ENCODE results near the gene ZCCHC24.

ZCCHC24 gene

DNA sequence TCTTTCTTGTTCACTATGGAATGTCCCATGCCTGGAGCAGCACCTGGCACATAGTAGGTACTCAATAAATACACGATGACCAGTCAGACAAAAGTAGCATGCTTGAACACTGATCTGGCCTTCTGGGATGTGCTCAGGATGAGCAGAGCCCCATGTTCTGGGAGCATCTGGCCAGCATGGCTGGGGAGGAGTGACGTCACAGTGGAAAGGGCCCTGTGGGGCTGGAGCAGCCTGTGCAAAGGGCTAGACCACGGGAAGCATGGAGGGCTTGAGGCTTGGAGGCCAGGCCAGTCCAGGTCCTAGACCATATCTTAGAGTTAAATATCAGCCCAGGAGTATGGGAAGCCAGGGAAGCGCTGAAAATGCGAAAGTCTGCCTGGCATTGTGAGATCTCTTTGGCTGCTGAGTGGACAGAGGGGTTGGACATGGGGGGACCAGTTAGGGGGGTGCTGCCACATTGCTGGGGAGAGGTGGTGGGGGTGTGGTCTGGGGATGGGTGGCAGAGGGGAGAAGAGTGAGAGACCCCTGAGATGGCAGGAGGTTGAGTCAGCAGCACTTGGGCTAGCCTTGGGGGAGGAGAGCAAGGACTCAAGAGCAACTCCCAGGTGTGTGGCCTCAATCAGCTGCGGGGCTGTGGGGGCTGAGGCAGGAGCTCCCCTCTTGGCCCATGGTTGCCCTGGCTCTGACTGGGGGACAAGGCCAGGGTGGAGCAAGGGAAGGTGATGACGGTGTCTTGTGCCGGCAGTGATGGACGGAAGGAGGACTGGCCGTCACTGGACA, 34.9 kb downstream of the ZCCHC24 start:
- no peak for DNase-seq (ENCODE audit: low spot score)

DNA sequence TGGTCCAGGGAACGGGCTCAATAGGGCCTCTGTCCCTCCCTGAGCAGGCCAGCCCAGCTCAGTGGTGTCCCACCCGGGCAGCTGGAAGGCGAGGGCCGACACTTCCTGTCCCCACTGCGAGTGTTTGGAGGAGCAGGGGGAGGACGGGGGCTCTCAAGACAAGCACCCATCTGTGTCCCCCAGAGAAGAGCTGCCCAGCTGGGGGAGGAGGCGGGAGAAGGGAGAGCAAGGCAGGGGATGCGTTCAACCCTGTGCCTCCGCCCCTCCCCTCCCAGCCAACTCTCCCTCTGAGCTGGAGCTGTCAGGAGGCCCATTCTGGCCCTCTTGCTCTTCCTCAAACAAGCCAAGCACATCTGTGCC, 35.7 kb downstream of the ZCCHC24 start:
- no peak for DNase-seq (ENCODE audit: low spot score)

DNA sequence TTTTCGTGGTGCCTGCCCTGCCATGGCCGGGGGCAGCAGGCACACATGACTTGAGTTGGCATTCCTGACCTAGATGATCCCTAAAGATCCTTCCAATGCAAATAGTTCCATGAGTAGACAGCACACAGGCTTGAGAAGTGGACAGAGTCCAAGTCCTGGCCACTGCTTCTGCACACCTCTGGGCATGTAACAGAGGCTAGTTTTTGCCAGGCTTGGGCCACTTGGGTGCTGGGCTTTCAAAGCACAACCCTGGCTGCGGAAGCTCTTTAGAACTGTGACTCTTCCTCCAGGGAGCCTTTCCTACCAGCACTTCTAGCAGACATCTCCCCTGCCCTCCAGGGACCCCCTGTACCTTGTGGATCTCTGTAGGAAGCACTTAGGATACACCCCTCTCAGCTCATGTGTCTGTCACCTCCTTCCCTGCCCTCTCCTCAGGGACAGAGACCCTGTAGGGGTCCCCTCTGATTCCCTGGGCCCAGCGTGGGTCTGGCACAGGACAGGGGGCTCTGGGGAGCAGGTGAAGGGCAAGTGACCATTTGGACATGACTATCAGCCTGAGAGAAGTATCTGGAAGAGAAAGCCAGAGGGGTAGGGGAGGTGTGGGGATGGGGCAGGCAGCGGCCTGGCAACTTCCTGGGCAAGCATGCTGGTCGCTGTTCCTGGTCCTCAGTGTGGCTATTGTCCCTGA, 36.2 kb downstream of the ZCCHC24 start:
- no peak for DNase-seq (ENCODE audit: low spot score)

DNA sequence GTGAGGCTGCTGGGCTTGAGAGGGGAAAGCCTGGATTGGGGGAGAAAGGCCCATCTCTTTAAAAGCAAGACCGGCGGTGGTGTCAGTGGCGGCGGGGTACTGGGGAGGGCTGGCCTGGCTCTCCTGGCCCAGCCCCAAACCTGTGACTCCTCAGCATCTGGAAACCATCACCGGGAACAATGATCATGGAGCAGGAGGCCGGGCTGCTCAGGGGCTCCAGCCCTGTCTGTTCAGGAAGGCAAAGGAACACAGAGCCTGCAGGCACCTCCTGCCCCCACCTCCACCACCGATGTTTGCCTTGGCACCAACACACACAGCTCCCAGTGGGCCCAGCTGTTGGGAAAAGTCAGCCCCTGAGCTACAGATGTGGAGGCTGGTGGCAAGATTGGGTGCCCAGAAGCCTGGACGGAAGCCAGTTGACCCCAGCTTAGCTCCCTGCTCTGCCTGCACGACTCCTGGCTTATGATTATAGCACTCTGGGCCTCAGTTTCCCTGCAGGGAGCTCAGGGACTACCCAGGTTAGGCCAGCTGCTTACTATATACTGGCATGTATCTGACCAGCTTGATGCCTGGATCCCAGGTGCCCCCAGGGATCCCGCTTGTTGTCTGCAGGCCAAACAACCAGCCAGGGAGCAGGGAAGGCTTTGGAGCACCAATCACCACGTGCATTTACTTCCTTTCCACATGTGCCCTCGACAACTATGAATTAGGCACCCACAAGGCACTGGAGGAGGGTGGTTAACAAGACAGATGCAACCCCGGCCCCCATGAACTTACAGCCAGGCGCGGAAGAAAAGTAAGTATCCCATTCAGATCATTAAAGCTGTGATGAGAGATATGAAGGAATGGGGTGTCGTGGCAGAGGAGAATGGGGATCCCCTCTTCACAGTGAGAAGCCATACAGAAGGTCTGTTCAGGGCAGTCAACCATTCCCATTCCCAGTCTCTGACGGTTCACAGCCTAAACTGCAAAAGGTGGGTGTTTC, 37.3 kb downstream of the ZCCHC24 start:
- no peak for DNase-seq (ENCODE audit: low spot score)

- DNase-seq (ENCODE audit: low spot score) = no peak
Observed at GRCh38 chr10:79407423-79407796, 38.0 kb downstream of the ZCCHC24 start.

- no peak for DNase-seq (ENCODE audit: low spot score)
Observed at GRCh38 chr10:79406683-79407422, 38.6 kb downstream of the ZCCHC24 start.

- no peak for DNase-seq (ENCODE audit: low spot score)
Observed at GRCh38 chr10:79405995-79406515, 39.4 kb downstream of the ZCCHC24 start.

DNA sequence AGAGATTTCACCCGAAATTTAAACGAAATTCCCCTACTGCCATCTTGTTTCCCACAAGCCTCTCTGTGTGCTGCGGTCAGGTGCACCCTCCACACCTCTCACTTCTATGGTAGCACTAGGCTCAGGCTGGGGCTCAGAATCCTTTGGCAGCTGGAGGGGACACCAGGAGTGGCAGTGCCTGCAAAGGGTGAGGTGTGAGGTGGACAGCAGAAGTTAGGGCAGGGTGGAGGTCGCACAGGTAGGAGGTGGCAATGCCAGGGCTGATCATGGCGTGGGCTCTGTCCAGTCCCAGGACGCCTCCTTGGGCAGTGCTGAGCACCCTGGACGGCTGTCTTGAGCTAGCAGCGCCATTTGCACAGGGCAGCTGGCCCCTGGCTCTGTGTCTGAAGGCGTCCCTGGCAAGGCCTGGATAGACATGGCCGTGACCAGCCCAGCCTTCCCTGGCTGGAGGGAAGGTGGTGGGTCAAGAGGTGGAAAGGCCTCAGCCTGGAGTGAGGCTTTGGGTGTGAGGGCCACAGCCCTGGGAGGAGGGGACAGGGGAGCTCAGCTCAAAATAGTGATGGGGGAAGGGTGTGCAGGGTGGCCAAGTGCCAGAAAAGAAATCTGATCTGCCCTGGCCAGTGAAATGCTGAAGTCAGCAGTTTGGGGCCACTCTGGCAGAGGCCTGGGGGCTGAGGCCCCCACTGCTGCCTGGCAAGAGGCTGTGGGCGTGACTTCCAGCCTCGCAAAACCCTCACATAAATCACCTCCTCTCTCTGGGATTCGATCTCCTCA, 40.0 kb downstream of the ZCCHC24 start:
- DNase-seq (ENCODE audit: low spot score) = no peak

DNA sequence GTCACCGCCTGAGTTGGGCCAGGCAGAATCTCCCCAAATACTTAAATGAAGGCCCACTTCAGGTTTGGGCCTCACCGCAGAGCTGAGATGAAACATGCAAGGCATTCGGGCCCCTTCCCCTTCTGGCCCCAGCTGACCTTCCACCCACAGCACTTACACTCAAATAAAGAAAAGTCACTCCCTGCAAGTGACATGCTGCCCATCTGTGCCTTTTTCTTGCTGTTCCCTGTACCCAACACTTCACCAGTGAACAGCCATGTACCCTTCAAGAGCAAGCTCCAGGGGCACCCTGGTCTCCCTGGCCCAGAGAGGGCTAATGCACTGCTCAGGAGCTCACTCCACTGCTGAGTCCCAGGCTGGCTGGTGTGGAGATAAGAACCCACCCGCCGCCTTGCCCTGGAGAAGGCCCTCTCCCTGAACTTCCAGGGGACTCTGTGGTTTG, 40.7 kb downstream of the ZCCHC24 start:
- DNase-seq (ENCODE audit: low spot score) = no peak

DNA sequence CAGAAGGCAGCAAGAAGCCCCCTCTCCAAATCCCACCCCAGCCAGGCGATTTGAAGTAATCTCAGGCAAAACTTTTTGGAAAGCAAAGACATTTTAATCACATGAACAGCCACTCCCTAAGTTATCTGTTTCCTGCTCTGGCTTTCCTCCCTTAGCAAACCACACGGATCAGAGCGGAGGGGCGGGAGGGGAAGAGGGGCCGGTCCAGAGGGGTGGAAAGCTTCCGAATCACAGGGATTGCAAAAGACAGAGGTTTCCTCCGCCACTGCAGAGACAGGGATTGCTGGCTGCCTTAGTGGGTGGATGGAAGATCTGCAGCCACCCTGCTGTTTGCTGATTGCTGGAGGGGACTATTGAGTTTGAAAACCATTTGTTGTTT, 41.2 kb downstream of the ZCCHC24 start:
- DNase-seq (ENCODE audit: low spot score) = no peak

GRCh38 chr10:79403441-79404230, 41.8 kb downstream of the ZCCHC24 start:
- no peak for DNase-seq (ENCODE audit: low spot score)

DNA sequence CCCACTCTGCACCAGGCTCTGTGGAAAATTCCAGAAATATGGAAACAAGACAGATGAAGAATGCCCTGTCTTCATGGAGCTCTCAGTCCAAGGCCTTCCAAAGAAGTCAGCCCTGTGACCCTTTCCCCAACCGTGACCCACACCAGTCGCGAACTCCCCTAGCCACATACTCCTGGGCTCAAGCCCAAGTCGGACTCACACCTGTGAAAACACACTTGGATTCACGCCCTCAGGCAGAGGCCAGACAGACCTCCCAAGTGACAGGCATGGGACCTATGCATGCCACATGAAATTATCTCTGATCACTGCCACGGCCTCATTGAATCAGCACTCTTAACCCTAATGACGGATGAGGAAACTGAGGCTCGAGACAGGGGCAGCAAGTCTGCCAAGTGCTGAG, 42.5 kb downstream of the ZCCHC24 start:
- DNase-seq (ENCODE audit: low spot score) = no peak

GRCh38 chr10:79402625-79402946, 42.8 kb downstream of the ZCCHC24 start:
- DNase-seq (ENCODE audit: low spot score) = no peak

- no peak for DNase-seq (ENCODE audit: low spot score)
Observed at GRCh38 chr10:79401015-79401921, 44.2 kb downstream of the ZCCHC24 start.

DNA sequence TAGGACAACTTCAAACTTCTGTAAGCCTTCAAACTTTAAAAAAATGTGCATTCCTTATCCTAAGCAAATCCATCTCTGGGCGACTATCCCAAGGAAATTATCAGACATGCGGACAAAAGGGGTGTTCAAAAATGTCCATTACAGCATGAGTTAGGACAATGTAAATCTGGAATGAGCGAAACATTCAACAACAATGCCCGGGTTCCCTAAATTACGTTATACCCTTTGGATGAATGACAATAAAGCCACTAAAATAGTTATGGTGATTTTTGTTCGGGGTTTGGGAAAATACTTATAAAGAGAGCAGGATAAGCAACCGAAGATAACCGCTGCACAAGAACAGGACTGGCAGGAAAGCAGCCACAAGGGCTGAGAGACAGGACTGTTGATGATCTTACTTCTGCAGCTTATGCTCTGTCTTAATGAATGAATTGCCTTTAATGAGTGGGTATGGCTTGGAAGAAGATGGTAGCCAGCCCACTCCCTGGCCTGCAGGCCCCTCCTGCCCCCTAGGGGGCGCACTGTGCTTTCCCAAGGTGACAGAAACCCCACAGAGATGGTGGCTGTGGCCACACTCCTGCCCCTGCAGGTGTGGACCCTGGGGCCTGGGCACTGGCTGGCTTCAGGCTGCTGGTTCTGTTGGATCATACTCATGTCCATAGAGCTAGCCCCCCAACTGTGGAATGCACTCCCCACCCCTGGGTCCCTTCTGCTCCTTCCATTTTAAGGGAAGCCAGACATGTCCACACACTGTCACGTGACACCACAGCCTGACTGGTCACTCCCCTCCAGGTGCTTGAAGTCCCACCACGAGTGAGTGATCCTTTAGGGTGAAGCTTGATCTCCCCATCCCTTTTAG, 45.0 kb downstream of the ZCCHC24 start:
- DNase-seq (ENCODE audit: low spot score) = peak; percentile 69

DNA sequence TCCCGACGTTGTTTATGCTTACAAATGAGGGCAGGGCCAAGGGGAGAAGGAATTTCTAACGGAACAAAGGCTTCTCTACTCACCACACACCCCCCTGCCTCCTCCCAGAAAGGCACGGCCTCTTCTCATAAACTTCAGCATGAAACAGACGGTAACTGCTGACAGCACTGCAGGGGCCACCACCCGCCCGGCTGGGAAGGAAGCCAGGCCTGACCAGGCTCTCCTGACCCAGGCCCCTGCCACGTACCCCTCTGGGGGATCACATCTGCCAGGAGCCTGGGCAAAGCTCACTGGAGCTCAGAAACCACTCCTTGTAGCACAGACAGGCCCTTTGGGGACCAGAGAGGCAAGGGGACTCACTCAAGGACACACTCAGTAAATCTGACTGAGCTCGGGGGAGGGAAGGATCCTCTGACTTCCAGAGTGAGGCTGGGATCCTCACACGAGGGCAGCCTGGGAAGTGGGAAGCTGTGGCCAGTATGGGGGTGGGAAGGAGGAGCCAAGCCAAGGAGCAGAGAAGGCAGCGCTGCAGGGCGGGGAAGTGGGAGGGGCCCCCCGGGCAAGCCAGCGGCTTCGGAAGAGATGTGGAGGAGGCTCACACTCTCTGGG, 46.1 kb downstream of the ZCCHC24 start:
- DNase-seq (ENCODE audit: low spot score) = no peak

- no peak for DNase-seq (ENCODE audit: low spot score)
Observed at GRCh38 chr10:79398642-79399041, 46.8 kb downstream of the ZCCHC24 start.
